ENCODE results near the gene CFAP97D2.

Gene CFAP97D2

GRCh38 chr13:114268344-114269280 lies 89.6 kb downstream of the CFAP97D2 start:
- no peak for DNase-seq (ENCODE audit: low read depth, low spot score)

GRCh38 chr13:114269281-114269770 lies 90.3 kb downstream of the CFAP97D2 start:
- no peak for DNase-seq (ENCODE audit: low read depth, low spot score)
